HFF-Myc (cell line): ENCODE measurements around the gene ADAMTS12.
A peak's percentile ranks its signal among the peaks of the same experiment; 100 is the strongest.

Source experiments
- DNase-seq: peaks from one replicate; pipeline ENCODE4 v3.0.0-alpha.2; 2011; ENCODE audit warnings: low read depth; ENCODE audit errors: extremely low read depth
- H3K4me3 ChIP-seq: replicated peaks from 2 replicates; pipeline ENCODE4 v1.5.1; 2011; ENCODE audit warnings: low read depth, mild to moderate bottlenecking, control low read depth, low read length
- CTCF ChIP-seq: IDR thresholded peaks from 2 replicates; pipeline ENCODE4 v1.5.1; 2012; ENCODE audit warnings: mild to moderate bottlenecking, low read depth, low read length, control low read depth; ENCODE audit errors: missing control alignments

Gene ADAMTS12

DNA sequence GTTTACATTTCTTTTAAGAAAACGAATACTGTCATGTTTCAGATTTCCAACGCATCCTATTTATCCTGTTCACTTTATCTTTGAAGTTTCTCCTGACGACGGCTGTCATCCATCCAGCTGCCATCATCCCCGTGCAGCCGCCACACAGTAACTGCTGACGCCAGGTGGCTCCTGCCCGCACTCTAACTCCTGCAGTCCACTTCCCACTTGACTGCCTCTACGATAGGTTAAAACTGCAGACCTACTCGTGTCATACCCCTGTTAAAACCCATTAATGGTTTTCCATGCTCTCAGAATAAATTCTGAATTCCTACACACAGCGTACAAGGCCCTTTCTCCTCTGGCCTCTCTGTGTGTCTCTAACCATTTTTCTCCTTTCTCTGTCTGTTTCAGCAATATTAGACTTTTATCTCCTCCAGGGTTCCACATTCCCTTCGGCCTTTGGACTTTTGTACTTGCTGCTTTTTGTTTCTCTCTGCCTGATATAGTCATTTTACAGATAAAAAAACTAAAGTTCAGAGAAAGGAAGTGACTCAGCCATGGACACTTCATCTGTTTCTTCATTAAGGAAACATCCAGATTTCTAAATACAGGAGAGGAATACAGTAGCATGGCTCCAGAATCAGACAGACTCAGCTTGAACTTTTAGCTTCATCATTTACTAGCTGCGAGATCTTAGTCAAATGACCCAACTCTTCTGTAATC lies 84.9 kb downstream of the ADAMTS12 start:
- no peak for TF ChIP-seq CTCF
- H3K4me3 ChIP-seq, result no peak overlapping the region
- DNase-seq, result no peak

- no peak overlapping the region for H3K4me3 ChIP-seq
- TF ChIP-seq CTCF, result no peak
- DNase-seq, result no peak
Measured at GRCh38 chr5:33801292-33801691, 90.5 kb downstream of the ADAMTS12 start.

GRCh38 chr5:33800241-33800950 lies 91.4 kb downstream of the ADAMTS12 start:
- no peak for DNase-seq
- H3K4me3 ChIP-seq, result no peak overlapping the region
- TF ChIP-seq CTCF, result no peak

GRCh38 chr5:33795496-33795895 lies 96.3 kb downstream of the ADAMTS12 start:
- no peak for DNase-seq
- peak overlapping the region; percentile 51 for H3K4me3 ChIP-seq
- no peak for TF ChIP-seq CTCF

- TF ChIP-seq CTCF, result no peak
Measured at GRCh38 chr5:33794550-33795181, 97.1 kb downstream of the ADAMTS12 start.

GRCh38 chr5:33793836-33794549 lies 97.8 kb downstream of the ADAMTS12 start:
- H3K4me3 ChIP-seq, result peak overlapping the region; percentile 51
- no peak for TF ChIP-seq CTCF
- DNase-seq, result no peak

More at GRCh38 chr5:33794550-33795181, 97.1 kb downstream of the ADAMTS12 start:
- DNase-seq, result no peak
- peak overlapping the region; percentile 51 for H3K4me3 ChIP-seq
